ENCODE results near the gene ITGB5.
"Not testable (repeated sequence)": the region's sequence is repeated elsewhere in the genome, so short reads cannot be mapped to it uniquely, and the experiment has no call there.

Gene ITGB5

DNA sequence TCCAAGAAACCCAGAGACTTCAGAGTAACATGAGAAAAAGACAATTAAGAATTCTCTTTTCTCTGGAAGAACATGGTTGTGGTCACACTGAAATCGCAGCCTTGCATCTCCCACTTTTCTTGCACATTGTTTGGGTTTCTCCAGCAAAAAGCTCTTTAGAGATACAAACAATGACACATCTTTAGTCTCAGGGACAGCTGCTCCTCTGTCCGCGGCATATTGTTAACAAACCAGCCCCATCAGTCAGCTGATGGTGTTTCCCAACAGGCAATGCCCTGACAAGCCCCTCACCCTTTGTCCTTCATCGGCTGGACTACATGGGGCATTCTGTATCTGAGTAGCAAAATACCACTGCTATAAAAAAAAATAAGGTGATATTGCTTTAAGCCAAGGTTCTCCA lies 103.5 kb downstream of the ITGB5 start:
- no peak for DNase-seq

DNA sequence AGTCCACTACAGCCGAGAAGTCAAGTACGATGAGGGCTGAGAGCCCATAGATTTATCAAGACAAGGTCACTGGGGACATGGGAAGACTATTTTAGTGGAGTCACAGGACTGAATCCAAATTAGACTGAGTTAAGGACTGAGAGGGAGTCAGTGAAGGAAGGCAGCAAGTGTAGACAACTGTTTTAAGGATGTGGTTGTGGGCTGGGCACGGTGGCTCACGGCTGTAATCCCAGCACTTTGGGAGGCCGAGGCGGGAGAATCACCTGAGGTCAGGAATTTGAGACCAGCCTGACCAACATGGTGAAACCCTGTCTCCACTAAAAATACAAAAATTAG lies 104.8 kb downstream of the ITGB5 start:
- DNase-seq, result not testable (repeated sequence)

DNA sequence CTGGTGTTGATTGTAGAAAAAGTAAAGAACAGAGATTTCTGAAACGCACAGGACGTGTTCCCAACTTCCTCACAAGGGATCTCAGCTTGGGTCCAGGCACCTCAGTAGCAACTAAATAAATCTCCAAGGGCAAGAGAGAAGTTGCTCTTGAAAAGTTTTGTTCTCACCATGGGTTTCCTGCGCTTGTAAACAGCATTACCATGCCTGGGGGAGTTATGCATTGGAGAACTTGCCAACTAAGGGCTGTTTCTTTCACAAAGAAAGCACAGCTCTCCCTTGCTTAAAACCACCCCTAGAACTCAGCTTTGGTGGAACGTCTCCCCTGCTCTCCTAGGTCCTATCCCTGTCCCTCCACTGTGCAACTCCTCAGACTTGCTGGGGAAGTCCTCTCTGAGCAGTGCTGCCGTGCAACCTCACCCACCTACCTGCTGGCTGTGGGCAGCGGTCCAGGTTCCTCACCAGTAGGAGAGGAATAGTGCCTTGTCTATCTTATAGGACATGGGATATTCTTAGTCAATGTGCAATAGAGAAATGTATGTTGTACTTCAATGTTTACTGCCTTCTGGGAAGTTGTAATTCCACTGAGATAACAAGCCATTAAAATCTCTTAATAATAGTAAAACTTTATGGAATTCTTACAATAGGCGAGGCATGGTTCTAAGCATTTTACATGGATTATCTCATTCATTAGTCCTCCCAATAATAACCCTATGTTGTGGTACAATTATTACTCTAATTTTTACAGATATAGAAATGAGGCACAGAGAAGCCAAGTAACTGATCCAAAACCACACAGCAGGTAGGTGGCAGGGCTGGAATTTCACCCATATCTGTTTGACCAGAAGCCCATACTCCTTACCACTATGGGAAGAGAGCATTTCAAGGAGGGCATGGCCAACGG lies 105.4 kb downstream of the ITGB5 start:
- no peak for DNase-seq

DNA sequence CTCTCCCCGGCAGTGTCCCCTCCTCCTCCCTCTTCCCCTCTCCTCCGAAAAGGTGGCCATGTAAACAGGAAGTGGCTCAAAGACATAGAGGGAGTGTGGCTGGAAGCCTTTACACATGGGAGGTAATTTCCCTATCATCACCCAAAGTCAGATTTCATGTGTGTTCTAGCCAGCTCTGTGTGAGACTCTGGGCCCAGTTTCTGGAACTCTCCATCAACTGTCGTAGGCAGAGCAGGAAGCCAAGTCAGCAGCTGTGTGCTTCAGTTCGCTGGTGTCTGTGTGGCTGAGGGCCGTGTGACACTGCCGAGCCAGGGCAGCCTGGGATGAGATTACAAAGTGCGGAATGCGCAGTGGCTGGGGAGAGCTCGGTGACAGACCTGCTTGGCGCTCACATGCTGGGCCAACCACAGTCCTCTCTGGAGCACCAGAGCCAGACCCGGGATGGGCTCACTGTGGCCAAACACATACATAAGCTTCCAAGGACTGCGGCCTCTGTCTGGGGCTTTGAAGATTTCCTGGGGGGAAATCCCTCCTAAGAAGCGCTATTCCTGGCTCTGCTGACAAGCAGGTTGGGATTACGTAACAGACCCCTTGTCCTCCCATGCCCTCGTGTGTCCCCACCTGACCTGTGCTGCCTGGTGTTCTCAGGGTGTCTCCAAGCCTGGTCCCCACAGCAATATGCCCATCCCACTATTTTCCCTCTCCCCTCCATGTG lies 106.2 kb downstream of the ITGB5 start:
- DNase-seq, result no peak

DNA sequence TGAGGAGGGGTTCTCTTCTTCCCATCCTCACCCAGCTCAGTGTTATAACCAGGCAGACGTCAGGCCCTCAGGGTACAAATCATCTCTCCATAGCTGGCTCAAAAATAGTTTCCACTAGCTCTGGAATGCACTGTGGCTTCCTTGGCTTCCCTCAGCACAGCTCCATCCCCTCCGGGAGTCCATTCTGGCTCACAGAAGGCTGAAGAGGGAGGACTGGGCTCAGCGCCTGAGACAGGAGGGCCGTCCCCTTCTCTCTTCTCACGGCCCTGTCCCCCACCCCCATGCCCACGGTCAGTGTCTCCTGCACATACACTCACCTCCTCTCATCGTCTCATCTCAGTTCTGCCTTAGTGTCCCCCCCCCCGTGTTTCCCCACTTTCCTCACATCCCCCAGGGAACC lies 106.8 kb downstream of the ITGB5 start:
- DNase-seq, result no peak

DNA sequence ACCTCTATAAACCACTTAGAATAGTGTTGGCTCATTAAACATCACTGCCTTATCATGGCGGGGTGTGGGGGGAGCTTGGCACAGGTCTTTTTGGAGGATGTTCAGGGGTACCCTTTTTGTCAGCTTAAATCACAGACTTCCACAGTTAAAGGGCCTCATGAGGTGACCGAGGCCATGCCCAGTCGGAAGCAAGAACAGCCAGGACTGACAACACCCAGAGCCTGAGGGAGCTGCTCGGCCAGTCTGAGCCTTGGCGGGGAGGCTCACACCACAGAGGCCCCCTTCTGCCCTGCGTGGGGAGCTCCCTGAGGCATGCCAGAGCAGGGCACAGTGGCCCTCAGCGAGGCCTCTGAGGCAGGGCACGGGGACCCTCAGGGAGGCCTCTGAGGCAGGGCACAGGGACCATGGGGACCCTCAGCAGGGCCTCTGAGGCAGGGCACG lies 107.4 kb downstream of the ITGB5 start:
- DNase-seq, result no peak

DNA sequence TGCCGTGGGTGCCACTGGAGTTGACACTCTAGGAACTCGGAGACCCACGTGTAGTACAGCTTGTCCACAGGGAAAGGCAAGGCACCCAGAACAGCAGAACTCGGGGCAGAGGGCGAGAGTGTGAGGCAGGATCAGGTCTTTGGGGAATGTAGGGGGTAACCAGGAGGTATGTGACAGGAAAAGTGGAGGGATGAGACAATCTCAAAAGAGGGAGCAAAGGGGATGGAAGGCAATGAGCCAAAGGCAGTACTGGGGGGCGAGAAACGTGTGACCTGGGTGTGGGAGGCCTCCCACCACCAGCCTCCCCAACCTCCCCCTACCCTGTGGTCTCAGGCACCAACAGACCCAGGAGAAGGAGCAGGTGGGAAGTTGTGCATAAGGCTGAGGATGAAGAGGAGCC lies 108.0 kb downstream of the ITGB5 start:
- no peak for DNase-seq

DNA sequence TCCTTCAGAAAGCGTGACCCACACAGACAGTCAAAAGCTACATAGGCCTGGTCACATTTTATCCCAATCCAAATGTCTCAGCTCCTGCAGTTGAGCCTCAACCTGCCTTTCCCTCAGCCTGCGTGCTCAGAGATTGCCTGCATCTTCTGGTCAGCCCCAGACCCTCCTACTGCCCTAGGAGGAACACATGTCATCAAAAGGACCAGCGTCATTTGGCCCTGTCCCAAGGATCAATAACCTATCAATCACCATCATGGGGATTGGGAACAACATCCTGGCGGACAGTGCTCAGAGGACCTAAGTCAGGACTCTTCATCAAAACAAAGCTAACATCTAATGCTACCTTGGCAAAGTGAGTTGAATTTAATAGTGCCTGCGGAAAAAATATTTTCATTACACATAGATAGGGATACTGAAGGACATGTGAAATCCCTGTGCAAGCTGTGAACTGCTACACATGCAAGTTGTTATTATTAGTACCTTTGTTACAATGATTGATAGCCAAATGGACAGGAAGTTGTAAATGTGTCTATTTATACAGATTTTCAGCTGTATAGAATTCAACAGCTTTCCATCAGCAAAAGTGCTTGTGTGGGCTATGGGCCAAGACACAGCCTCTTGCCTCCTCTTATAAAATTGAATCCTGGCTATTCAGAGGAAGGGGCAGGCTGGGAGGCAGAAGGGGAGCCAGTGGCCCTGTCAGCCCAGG lies 109.2 kb downstream of the ITGB5 start:
- no peak for DNase-seq

DNA sequence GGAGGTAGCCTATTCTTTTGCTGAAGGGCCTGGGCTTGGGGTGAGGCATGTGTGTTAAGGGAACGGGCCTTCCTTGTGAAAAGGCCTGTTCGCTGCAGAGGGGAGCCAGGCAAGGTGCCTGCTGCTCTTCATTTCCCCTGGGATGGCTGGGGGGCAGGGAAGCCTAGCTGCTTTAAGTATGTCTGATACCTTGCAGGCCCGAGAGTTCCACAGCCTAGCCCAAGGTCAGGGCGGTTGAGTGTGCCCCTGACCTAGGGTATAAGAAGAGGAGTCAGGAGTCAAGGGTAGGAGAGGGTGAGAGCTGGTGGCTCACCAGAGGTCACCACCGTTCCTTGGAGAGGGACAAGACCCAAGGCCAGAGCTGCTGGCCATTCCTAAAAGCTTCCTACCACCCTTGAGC lies 110.3 kb downstream of the ITGB5 start:
- DNase-seq, result no peak

DNA sequence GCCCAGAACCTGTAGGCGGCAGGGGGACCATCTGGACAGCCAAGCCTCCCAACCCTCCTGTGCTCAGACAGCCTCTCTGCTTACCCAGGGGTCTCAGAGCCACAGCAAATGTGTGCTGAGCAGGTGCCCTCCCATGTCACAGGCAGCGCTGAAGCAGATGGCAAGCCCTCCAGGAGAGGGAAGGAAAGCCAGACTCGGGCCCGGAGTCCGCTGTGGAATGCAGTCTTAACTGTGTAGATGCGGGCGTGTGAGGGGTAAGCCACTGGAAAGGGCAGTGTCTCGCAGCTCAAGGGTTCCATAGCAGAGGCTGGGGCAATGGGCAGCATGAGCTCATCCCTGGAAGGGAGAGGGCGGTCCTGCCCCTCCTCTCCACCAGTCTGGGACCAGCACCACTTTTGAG lies 111.3 kb downstream of the ITGB5 start:
- DNase-seq, result no peak

DNA sequence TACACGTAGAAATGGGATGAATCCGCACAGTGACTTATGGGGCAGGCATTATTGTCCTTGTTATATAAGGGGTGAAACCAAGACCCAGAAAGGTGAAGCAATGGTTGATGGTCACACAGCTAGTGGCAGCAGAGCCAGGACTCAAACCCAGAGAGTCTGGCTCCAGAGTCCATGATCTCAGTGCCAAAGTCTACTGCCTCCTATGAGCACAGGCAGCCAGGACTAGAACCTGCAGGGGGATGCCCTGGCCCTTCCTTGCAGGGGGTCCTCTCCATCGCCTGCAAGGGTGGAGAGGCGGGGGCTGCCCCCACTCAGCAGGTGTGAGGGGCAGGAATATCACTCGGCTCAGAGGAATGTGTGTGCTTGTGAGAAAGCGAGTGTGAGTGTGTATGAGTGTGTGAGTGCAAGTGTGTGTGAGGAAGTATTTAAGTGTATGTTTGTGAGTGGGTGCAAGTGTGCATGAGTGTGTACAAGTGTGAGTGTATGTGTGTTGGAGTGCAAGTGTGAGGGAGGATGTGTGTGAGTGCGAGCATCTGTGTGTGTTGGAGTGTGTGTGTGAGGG lies 112.2 kb downstream of the ITGB5 start:
- no peak for DNase-seq

DNA sequence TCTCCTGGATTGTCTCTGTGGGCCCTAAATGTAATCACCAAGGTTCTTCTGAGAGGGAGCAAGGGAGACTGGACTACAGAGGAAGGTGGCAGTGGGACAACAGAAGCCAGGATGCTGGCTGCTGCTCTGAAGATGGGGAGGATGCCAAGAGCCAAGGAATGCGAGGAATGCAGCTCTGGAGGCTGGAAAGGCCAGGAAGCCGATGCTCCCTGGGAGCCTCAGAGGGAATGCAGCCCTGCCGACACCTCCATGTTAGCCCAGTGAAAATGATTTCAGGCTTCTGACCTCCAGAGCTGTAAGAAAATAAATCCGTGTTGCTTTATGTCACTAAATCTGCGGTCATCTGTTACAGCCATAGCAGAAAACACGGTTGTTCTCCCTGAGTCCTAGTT lies 112.8 kb downstream of the ITGB5 start:
- DNase-seq, result no peak

DNA sequence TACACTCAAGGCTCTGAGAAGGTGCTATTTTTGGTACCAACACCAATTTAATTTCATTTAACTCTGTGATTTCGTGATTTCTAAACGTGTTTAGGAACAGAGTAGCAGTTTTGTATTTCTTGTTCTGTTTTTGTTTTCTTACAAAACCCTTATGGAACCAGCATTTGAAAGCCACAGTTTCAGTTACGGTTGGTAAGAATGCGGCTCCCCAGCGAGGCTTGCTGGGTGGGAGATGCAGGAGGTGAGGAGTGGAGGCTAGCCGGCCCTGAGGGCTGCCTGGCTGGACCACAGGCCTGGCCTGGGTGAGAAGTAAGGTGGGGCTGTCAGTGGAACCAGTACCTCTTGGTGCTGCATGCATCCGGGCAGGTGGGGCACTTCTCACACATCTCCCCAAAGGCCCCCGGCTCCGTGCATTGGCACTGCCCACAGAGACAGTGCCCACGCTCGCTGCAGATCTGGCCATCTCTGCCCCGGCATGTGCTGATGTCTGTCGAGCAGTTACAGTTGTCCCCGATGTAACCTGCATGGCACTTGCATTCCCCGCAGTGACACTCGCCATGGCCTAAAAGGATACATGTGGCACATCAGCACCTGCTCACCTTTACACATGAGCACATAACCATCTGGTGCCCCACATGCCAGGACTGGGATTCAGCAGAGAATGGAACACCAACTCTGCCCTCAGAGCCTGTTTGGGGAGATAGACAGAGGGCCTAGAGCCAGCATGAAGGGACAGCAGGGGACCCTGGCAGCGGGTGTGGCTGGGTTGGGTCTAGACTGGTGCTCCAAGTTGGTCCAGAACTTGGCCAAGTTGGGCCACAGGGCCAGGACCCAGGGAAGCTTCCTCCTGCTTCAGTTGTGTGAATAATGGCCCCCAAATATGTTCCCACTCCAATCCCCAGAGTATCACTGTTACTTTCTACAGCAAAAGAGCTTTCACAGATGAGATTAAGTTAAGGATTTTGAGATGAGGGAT lies 113.5 kb downstream of the ITGB5 start:
- no peak for DNase-seq

DNA sequence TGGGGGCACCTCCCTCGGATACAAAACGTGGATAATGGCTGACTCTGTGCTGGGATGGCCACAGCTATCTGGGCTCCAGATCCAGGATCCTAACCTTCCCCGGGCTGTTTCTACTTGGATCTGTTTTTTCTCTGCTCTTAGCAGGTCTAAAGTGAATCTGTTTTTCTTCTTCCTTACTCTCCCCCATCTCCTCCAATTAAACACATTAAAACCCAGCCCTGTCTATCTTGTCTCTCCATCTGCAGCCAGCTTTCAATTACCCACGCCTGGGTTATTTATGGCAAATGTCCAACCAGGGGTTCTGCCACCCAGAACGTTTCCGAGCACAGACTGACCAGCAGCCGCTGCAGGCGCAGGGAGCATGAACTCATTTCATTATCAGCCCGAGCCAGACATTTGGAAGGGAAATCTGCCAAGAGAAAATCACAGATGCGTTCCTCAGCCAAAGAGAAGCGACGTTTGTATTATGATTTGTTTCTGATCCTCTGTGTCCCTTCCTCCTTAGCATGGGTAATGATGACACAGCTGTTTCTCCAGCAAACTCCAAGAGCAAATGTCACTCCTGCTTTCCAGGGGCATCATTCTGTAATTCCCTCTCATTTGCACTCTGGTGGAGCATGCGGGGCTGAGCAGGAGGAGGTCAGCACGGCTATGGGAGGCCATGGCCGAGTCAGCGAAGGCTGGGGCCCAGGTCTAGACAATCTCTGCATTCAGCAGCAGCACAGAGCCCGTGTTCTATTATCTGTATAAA lies 114.9 kb downstream of the ITGB5 start:
- no peak for DNase-seq

DNA sequence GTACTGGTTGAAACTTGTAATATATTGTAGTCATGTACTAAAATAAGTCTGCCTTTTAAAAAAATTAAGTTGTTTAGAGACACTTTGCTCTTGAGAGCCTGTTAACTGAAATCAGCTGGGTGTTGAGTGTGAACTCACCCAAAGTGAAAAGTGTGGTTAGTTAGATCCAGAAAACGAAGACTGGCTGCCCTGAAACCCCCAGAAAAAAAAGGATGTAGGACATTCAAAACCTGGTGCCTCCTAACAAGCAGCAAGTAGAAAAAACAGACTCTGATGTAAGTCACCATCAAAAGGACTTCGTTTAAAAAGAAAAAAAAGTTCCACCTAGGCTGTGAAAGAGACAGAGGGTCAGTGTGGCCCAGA lies 116.1 kb downstream of the ITGB5 start:
- no peak for DNase-seq

DNA sequence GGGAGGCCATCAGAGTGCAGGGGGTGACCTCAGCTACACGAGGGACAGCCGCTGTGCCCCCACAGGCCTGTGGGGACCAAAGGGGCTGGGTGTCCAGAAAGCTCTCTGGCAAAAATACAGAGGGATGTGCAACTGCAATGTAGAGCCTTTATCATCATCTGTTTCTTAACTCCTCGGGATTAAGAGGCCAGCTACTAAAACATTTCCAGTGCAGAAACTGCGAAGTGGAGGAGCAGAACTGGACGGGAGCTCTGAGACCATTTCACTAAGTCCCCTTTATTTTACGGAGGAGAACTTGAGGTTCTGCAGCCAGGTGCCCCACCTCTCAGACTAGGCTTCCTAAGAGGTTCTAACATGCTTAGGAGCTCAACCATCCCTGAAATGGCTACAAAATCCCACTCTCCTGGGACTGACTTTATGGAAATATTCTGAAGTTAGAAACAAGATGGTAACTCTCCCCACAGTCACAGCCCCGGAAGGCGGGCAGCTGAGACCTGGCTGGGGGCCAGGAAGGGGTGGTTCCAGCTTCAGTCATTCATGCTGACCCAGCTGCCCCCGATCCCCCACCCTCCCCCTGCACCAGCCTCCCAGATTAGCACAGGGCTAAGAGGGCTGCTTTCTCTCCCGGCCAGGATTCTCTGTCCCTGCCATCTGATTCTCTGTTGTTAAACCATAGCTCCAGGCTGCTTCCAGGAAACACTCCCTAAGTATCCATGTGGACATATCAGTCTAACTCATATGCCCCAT lies 116.7 kb downstream of the ITGB5 start:
- no peak for DNase-seq

DNA sequence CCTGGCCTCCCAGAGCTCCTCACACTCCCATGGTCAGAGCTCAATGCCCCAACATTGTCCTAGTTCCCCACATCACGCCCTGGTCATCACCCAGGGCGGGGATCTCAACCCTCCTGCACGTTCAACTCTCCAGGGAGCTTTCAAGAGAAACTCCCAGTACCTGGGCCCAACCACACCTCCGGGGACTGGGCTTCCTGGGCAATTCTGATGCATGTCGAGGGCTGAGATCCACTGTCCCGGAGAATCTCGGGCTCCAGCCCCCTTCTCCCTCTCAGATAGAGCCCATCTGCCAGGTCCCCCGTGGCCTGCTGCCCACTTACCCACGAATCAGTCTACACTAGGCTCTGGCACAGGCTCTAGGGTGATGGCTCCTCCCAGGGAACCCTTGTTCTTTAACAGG lies 117.7 kb downstream of the ITGB5 start:
- DNase-seq, result no peak

DNA sequence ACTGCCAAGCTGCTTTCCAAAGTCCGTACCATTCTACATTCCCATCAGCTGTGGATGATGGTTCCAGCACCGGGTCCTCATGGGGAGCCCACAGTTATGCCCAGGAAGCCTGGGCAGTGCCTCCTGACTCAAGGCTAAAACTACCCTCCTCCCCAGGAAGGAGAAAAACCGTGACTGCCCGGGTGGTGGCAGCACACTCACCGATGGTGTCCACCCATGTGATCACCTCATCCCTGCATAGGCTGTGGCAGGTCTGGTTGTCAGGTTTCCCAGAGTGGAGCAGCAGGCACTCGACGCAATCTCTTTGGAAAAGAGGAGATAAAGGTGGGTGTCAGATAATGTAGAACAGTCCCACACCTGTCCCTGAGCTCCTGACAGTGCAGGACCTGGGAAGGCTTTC lies 118.4 kb downstream of the ITGB5 start:
- no peak for DNase-seq

DNA sequence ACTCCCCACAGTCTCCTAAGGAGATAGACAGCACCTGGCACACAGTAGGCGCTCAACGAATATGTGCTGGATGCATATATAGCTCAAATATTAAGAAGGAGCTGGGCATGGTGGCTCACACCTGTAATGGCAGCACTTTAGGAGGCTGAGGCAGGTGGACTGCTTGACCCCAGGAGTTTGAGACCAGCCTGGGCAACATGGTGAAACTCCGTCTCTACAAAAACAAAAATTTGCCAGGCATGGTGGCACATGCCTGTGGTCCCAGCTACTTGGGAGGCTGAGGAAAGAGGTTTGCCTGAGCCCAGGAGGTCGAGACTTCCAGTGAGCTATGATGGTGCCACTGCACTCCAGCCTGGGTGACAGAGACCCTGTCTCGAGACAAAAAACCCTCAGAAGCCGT lies 119.5 kb downstream of the ITGB5 start:
- DNase-seq, result no peak

DNA sequence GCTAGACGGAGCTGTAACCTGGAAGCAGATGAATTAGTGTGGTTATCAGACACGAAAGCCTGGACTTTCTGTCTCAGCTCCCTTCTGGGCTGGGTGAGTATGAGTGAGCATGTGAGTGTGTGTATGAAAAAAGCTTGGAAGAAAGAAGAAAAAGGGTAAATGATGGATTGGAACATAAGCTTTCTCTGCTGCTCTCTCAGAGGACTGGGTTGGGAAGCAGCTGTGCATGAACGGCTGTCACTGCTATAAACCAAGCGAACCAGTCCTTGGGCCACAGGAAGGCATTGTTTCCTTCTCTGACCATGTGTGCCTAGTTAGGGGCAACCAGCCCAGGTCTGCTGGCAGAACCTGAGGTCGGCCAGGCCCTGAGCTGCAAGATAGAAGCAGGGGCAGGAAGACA lies 119.9 kb downstream of the ITGB5 start:
- DNase-seq, result no peak

Data from T-helper 2 cell (primary cell).